NCI-H2227 treated with DMSO at 0.1 percent for 48 hours (cell line): ENCODE measurements around the gene SEC16A.

Source experiments
- DNase-seq: peaks from one replicate; lab custom pipeline; 2025; lab: John Stamatoyannopoulos, UW

Gene SEC16A

DNA sequence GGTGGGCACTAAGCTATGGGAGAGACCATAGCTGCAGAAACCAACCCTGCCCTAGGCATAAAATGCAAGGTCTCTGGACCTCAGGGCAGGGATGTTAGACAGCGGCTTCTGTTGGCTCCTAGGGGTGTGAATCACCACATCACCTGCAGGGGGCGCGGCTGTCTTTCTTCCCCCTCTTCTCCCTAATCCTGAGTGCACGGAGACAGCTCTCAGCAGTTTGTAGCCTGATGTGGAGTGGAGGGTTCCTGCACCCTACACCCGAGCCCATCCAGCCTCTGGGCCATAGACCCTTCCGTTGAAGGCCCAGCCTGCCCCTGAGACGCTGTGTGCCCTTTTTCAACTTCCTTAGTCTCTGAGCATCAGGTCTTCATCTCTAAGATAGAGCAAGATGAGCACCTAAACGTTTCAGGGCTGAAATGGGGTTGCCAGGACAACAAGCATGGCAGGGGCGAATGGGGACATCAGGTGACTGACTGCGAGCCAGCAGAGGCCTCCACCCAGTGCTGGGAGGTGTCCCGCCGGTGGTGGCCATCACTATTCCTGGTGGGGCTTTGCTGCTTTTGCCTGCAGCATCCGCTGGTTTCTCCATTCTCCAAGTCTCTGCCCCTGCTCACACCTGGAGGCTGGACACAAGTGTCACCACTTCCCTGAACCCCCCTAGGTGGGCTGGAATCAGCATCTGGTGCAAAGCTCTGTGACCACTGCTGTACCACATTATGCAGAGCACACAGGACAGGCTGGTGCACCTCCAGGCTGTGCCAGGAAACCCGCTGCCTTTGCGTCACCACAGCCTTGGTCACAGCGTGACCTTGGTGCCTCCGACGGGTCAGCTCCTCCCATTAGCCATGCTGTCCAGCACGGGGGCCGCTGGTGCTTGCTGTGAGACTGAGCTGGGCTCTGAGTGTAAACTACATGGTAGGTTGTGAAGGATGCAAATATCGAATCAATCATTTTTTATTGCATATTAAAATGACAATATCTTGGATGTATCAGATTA, 2.5 kb upstream of the SEC16A start:
- peak; percentile 42 for DNase-seq

GRCh38 chr9:136484153-136485048, 1.6 kb upstream of the SEC16A start:
- no peak for DNase-seq

- peak; percentile 86 for DNase-seq
These were observed 831 bp upstream of the SEC16A start for GRCh38 chr9:136483589-136484152.

DNA sequence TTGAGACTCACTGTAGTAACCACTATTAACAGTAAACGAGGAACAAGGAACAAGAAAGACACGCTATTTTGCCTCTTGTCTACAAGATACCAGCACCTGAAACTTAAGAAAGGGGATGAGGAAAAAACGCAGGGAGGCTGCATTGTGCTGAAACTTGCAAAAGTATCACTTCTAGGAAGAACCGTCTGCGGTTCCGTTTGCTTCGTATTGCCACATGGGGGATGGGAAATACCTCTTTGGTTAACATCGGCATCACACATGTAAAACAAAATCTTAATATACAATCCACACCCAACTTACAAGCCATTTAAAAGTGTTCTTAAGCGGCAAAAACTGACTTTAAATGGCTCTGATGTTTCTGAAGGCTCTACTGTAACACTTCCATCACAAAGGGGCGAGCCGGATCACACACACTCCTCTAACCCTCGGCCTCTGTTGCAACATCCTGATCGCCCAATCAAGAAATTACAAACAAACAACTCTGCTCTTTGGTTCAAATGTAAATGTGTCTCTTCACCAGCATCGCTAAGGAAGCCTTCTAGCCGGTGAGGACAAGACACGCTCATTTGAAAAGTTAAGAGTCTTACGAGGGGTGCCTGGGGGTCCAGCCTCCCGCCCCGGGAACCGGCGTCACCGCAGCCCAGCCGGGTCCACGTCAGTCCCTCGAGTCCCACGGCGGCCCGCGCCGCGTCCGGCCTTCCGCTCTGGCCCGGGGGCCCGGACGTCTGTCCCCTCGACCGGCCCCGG, 621 bp downstream of the SEC16A start:
- DNase-seq = no peak

DNA sequence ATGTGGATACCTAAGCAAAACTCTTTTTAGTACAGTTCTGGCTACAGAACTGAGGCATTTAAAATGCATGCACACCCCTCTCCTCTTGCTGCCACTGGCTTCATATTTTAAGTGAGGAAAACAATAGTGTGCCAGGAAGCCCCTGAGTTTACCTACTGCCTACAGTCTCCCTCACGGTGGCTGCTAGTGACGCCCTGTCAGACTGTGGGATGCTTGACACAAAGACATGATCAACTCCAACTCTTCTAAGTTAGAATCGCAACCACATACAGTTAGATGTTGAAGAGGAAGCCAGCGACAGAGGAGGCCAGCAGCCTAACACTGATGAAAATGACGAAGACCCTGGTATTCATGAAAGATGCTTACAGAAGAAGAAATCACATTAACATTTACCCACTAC, 1.3 kb downstream of the SEC16A start:
- DNase-seq = no peak

GRCh38 chr9:136476369-136477150, 6.3 kb downstream of the SEC16A start:
- no peak for DNase-seq

- no peak for DNase-seq
These were observed 7.6 kb downstream of the SEC16A start for GRCh38 chr9:136474974-136475865.

DNA sequence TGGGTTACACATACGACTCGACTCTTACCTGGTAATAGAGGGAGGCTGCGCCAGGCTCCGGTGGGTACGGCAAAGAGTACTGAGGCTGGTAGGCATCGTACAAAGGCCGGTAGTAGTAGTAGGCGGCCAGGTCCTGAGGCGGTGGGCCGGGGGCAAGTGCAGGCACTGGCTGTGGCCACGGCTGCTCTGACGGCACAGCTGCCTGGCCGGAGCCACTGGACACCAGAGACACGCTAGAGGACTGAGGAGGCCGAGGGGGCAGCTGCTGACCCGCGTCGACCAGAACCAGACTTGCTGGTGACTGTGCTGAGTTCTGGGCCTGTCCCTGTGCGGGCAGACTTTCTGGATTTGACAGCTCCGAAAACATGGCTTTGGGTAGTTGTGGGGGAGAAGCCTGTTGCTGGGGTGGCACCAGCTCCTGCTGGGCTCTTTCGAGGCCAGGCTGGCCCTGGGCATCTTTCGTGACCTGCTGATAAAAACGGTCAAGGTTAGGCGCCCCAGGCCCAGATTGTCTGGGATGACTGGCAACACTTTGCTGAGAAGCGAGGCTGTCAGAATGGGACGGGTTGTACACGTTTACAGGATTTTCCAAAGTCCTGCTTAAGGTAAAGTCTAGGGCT, 8.7 kb downstream of the SEC16A start:
- DNase-seq = no peak

DNA sequence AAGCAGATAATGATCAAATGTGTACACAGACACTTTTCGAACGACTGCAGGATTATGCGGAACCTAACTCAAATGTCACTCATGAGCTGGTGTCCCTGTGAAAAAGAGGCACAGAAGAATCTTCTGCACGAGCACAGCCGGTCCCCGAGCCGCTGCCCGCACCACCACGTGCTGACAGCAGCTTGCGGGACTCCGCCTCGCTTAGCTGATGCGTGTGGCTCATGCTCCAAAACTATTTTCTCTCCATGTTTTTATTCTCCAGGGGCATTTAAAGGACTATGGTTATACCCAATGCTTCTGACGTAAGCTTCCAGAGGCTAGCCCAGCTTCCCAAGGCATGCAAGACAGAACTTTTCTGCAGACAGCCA, 9.5 kb downstream of the SEC16A start:
- no peak for DNase-seq

- DNase-seq = no peak
These were observed 10.0 kb downstream of the SEC16A start for GRCh38 chr9:136472640-136473353.

- no peak for DNase-seq
These were observed 10.9 kb downstream of the SEC16A start for GRCh38 chr9:136471802-136472487.

DNA sequence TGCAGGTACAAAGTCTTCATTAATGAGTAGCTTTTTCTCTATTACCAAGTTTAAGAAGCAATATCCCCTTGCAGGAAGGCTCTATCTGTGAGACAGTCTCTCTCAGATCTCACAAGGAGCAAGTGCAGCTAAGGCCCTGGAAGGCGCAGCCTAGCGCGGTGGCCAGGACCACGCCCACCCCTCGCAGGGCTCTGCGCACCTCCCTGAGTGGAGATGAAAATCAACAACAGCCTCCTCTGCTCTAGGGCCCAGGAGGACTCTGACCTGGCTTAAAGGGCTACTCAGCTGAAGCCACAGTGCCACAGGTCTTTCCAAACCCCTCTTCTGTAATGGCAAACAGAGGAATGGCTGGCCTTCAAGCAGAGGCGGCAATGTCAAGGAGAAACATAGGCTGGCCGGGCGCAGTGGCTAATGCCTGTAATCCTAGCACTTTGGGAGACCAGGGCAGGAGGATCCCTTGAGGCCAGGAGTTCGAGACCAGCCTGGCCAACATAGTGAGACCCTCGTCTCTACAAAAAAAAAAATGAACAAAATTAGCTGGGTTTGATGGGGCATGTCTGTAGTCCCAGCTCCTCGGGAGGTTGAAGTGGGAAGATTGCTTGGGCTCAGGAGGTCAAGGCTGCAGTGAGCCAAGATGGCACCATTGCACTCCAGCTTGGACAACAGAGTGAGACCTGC, 11.9 kb downstream of the SEC16A start:
- DNase-seq = no peak

DNA sequence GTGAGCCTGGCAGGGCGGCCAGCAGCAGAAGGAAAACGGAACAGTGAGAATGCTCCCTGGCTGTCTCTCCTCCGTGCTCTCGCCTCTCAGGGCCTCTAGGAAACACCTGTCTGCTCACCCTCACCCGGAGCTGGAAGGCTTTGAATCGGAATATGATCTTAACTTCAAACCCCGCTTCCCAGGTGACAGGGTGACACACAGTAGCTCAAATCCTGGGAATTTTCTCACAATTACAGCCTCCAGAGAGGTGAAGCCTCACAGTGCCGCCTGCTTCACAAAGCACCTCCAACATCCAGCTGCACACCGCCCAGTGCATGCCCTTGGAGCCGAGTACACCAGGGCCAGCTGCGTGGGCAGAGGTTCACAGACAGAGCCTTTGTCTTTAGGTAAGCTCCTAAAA, 12.5 kb downstream of the SEC16A start:
- no peak for DNase-seq

DNA sequence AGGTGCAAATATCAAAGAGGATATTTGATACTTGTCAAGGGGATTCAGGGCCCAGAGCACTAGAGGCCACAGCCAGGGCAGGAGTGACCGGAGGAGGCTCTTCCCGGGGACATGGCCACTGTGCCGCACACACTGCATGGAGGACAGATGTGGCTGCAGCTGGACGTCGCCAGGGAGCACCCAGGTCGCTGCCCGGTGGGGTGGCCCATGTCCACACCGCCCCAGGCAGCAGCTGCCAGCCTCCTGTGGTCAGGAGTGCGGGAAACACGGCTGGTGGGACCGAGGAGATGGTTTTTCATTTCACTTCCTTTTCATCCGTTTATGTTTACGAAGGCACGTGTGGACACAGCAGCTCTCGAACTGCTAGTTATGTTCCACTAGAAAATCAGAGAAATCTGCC, 15.1 kb downstream of the SEC16A start:
- no peak for DNase-seq

GRCh38 chr9:136466155-136466541, 16.7 kb downstream of the SEC16A start:
- no peak for DNase-seq

DNA sequence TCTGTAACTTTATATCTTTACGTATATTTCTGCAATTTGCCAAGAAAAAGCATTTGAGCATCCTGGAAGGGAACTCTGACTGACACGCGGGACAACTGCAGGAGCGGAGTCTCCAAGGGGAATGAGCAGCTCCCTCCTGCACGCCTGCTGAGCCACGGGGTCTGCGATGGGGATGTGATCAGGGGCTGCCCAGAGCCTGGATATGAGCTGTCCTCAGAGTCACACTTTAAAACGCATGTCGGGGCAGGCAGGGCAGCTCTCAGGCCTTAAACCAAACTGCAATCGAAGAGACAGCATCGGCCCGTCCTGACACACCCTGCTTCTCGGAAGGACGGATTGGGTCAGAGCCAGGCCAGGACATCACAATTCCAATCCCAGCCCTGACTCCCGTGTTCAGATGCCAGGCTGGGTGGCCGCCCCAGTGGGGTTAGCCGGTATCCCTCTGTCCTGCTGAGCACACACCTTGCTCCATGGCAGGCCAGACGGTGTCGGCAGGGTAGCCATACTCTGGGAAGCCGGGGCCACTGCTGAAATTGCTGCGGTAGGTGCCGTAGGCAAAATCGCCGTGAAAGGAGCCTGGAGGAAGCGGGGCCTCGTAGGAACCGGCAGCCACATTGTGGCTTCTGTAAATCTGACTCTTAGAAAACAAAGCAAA, 17.2 kb downstream of the SEC16A start:
- no peak for DNase-seq

GRCh38 chr9:136464241-136464640, 18.6 kb downstream of the SEC16A start:
- no peak for DNase-seq
